WI38 (cell line): ENCODE measurements around the gene ABCG5.

ENCODE experiments used
- H3K4me3 ChIP-seq: 2 replicates; pipeline ENCODE4 v1.5.1; 2011; ENCODE audit warnings: low read depth, mild to moderate bottlenecking, control low read depth, low read length
- TF ChIP-seq, protein P1 (sequence below): IDR thresholded peaks from 2 replicates; pipeline ENCODE4 v1.5.1; 2012; ENCODE audit warnings: low read depth, mild to moderate bottlenecking, control low read depth, low read length

The ABCG5 gene

DNA sequence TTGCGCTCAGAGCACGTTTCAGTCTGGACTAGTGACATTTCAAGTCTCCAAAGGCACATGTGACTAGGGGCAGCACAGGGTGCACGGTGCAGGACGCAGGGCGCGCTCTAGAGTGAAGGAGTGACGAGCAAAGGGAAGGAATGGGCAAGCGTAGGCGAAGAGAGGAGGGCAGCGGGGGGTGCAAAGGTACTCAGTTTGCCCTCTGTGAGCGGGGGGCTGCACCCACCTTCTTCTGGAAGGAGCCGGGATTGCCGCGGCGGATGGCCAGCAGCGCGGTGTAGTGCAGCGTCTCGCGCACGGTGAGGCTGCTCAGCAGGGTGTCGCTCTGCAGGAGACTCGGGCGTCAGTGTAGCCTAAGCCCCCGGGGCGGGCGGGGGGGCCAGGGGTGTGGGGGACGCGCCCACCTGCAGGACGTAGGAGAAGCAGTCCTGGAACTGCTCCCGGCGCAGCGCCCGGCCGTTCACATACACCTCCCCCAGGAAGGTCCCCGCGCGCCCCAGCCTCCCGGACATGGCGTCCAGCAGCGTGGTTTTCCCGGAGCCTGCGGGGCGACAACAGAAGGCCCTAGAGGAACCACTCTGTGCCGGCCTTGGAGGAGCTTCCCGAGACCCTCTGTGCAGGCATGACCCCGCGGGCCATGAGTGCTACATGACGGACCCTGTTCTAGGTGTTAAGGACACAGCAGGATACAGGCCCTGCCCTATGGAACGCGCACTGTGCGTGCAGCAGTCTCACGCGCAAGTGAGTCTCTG is 6.9 kb downstream of the ABCG5 start:
- no peak overlapping the region for H3K4me3 ChIP-seq
- TF ChIP-seq, protein P1, sequence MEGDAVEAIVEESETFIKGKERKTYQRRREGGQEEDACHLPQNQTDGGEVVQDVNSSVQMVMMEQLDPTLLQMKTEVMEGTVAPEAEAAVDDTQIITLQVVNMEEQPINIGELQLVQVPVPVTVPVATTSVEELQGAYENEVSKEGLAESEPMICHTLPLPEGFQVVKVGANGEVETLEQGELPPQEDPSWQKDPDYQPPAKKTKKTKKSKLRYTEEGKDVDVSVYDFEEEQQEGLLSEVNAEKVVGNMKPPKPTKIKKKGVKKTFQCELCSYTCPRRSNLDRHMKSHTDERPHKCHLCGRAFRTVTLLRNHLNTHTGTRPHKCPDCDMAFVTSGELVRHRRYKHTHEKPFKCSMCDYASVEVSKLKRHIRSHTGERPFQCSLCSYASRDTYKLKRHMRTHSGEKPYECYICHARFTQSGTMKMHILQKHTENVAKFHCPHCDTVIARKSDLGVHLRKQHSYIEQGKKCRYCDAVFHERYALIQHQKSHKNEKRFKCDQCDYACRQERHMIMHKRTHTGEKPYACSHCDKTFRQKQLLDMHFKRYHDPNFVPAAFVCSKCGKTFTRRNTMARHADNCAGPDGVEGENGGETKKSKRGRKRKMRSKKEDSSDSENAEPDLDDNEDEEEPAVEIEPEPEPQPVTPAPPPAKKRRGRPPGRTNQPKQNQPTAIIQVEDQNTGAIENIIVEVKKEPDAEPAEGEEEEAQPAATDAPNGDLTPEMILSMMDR, result no peak

DNA sequence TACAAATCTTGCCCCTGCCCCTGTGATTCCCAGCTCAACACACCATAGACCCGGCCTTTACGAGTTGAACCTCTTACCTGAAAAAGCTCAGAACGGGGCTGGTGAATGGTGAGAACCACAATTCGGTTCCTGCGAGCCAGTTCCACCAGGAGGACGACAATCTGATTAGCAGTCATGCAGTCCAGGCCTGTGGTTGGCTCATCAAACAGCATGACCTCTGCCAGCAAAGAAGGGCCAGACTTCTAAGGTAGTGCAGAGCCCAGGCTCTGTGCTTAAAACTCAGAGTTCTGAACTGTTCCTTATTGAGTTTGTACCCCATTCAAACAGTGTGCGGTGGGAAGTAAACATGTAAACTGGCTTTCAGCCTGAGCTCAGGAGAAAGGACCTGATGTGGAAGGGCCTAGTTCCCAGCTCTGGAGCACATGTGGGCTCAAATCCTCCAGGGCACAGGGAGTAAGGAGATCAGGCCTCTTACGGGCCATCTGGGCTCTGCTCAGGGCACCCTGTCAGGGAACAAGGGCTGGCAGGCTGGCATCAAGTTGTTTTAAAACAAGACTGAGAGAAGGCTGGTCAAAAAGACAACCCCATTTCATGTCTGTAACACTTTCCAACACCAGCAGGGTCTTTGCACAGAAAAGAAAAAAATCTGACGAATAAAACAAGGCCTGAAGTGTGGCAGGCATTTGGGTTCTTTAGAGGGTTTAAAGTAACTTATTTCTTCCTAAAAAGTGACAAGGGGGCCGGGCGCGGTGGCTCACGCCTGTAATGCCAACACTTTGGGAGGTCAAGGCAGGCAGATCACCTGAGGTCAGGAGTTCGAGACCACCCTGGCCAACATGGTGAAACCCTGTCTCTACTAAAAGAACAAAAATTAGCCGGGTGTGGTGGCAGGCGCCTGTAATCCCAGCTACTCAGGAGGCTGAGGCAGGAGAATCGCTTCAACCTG is 12.1 kb downstream of the ABCG5 start:
- TF ChIP-seq, protein P1, result no peak
- no peak overlapping the region for H3K4me3 ChIP-seq

DNA sequence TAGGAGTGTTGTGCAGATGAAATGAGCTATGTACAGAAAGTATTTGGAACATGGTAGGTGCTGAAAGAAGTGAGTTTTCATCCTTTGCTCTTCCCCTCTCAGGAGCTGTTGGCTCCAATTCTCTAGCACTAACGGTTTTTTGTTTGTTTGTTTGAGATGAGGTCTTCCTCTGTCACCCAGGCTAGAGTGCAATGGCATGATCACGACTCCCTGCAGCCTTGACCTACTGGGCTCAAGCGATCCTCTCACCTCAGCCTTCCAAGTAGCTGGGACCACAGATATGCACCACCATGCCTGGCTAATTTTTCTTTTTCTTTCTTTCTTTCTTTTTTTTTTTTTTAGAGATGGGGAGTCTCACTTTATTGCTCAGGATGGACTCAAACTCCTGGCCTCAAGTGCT is 12.8 kb downstream of the ABCG5 start:
- TF ChIP-seq, protein P1, result no peak
- H3K4me3 ChIP-seq, result no peak overlapping the region

DNA sequence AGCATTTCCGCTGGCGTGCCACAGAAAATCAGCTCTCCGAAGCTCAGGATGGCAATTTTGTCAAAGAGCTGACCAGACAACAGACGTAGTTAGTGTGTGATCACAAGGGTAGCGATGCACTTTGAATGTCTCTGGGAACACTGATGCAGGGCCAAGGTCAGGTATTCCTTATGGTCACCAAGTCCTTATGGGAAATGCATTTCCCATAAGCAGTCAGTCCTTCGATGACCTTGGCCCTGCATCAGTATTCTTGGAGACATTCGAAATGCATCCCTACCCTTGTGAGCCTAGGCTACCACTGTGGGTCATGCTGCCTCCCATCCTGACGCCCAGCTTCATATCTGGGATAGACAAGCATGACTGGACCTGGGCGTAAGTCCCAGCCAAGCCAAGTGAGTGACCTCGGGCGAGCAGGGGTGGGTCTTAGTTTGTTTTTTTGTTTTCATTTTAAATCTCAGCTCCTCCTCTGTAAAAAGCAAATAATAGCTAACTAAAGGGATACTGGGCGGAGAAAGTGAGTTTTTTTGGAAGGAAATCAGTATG is 13.6 kb downstream of the ABCG5 start:
- H3K4me3 ChIP-seq, result no peak overlapping the region

DNA sequence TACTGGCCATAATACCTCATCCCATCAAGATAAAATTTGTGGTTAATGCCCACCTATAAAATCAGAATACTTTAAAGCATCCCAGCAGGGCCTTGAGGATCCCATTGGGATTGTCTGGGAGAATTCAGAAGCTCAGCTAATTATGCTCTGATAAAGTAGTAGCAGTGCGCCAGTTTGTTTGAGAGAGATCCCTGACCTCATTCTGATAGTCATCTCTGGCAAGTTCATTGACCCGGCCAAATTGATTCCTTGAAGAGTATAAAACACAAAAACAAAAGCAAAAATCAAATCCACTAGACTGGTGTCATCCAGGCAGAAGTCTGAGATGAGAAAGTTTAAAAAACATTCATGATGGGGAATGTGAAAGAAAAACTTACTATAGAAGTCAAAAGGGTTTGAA is 14.1 kb downstream of the ABCG5 start:
- TF ChIP-seq, protein P1, result no peak
- H3K4me3 ChIP-seq, result no peak overlapping the region

More for the DNA sequence above, 13.6 kb downstream of the ABCG5 start:
- TF ChIP-seq, protein P1, result no peak

DNA sequence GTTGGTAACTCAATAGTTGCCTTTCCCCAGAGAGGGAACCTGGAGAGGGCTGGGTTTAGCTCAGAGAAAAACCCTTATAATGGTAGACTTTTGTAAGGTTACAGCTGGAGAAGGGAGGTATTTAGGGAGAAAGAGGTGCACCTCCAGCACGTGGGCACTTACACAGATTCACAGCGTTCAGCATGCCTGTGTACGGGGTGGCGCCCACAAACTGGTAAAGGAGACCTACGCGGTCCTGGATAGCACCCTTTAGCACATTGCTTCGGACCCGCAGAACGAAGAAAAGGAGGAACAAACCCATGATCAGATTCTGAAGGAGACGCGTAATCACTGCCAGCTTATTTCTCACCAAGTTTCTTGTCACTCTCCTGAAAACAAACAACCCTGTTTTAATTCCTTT is 14.9 kb downstream of the ABCG5 start:
- TF ChIP-seq, protein P1, result no peak
- H3K4me3 ChIP-seq, result no peak overlapping the region
